HepG2 (cell line): ENCODE data around the gene TYMP. TPM values are rescaled to one million over a fixed set of nuclear protein-coding genes. Genes with fewer than 3 reads are reported as not detected.
A peak's percentile ranks its signal among the peaks of the same experiment; 100 is the strongest.

Experiments
- ETV5 ChIP-seq: IDR thresholded peaks from 2 replicates; pipeline ENCODE4 v1.6.1; 2018; ENCODE audit warnings: missing biosample characterization, missing genetic modification reagents, inconsistent platforms, borderline replicate concordance
- KDM2A ChIP-seq: sonication (generic); formaldehyde crosslinking; IDR thresholded peaks from 2 replicates; pipeline ENCODE4 v1.4.0; 2020; ENCODE audit warnings: low read depth, missing genetic modification reagents, borderline replicate concordance
- TSC22D2 ChIP-seq: sonication (generic); formaldehyde crosslinking; IDR thresholded peaks from 2 replicates; pipeline ENCODE4 v1.5.1; 2020; ENCODE audit warnings: missing genetic modification reagents, mild to moderate bottlenecking, borderline replicate concordance
- ZFP37 ChIP-seq: sonication (generic); formaldehyde crosslinking; IDR thresholded peaks from 2 replicates; pipeline ENCODE4 v1.4.0; 2020; ENCODE audit warnings: missing genetic modification reagents, borderline replicate concordance
- ZNF12 ChIP-seq: sonication (generic); formaldehyde crosslinking; IDR thresholded peaks from 2 replicates; pipeline ENCODE4 v1.5.0; 2020; ENCODE audit warnings: missing genetic modification reagents
- ZNF337 ChIP-seq: sonication (generic); formaldehyde crosslinking; IDR thresholded peaks from 2 replicates; pipeline ENCODE4 v1.5.1; 2020; ENCODE audit warnings: missing genetic modification reagents, low read depth, mild to moderate bottlenecking, borderline replicate concordance
- ZNF614 ChIP-seq: IDR thresholded peaks from 2 replicates; pipeline ENCODE4 v1.6.1; 2018; ENCODE audit warnings: missing biosample characterization, missing genetic modification reagents, inconsistent platforms, borderline replicate concordance
- ZNF850 ChIP-seq: sonication (generic); formaldehyde crosslinking; conservative IDR thresholded peaks from 2 replicates; pipeline ENCODE4 v1.9.0; 2021; ENCODE audit warnings: mild to moderate bottlenecking, missing genetic modification reagents
- polyA plus RNA-seq, 8 experiments: library from polyadenylated mRNA; depleted of rRNA in 3 of 8; stranded (reverse) in 7 of 8; unstranded in 1 of 8; fragments of >200 nt; fragmentation: Illumina TruSeq in 4 of 8; extraction: Trizol in 4 of 8; gene quantifications; 2 replicates each; pipeline versions ENCODE4 v1.2.1 to v1.2.3, GENCODE V29; 2011 to 2016; ENCODE audit warnings: low read depth in 4 of 8, missing spikeins in 1 of 8, mixed read lengths in 1 of 8; ENCODE audit not compliant: insufficient read depth in 1 of 8
- total RNA-seq, 5 experiments: library from RNA; depleted of rRNA; stranded (reverse); fragments of >200 nt; fragmentation: Illumina TruSeq; extraction: Trizol; gene quantifications; 2 replicates each; pipeline ENCODE4 v1.2.3, GENCODE V29; 2016; ENCODE audit warnings: low read depth in 1 of 5
- TF ChIP-seq, protein P1 (sequence below): sonication (generic); formaldehyde crosslinking; IDR thresholded peaks from 2 replicates; pipeline ENCODE4 v1.8.1; 2023; ENCODE audit warnings: missing genetic modification reagents, mild to moderate bottlenecking, borderline replicate concordance
- TF ChIP-seq, protein P2 (sequence below): sonication (generic); formaldehyde crosslinking; IDR thresholded peaks from 2 replicates; pipeline ENCODE4 v1.4.0; 2020; ENCODE audit warnings: missing genetic modification reagents
- TF ChIP-seq, protein P3 (sequence below): fragments of 450-650 bp; IDR thresholded peaks from 2 replicates; pipeline ENCODE4 v1.6.1; 2017; ENCODE audit warnings: mild to moderate bottlenecking
- TF ChIP-seq, protein P4 (sequence below): sonication (generic); formaldehyde crosslinking; IDR thresholded peaks from 2 replicates; pipeline ENCODE4 v1.8.0; 2022; ENCODE audit warnings: mild to moderate bottlenecking, missing genetic modification reagents, borderline replicate concordance

Gene TYMP
- total and polyA plus RNA-seq, 2 of the 13 experiments (the other 11 are each of a cell fraction or from before 2014, with no cell fraction given) = 3.9 to 4.3 TPM

DNA sequence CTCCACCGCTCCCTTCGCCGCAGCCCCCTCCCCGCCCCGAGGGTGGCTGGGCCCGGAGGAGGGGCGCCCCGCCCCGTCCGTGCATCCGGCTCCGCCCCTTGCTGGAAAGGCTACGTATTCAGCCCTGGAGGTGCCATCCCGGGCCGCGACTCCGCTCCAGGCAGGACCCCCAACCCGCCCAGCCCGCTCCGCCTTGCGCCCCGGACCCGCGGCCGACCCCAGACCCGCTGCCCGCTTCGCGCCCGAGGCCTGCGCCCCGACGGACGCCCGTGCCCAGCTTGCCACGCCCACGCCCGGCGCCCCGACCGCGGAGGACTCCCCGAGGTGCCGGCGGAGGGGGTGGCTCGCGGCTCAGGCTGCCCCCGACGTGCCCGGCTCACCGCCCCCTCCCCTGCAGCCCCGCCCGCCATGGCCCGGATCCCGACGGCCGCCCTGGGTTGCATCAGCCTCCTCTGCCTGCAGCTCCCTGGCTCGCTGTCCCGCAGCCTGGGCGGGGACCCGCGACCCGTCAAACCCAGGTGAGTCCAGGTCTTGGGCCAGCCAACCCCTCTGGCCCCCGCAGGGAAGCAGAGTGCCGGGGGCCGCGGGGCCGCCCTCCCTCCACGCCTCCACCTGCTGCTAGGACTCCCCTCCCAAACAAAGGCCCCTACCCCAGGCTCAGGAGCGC is 48.2 kb downstream of the TYMP start, which contains the start of gene ADM2 (continued):
- TF ChIP-seq, protein P1, sequence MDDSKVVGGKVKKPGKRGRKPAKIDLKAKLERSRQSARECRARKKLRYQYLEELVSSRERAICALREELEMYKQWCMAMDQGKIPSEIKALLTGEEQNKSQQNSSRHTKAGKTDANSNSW (CRISPR knock-in tag) = no peak
- TF ChIP-seq, protein P2, sequence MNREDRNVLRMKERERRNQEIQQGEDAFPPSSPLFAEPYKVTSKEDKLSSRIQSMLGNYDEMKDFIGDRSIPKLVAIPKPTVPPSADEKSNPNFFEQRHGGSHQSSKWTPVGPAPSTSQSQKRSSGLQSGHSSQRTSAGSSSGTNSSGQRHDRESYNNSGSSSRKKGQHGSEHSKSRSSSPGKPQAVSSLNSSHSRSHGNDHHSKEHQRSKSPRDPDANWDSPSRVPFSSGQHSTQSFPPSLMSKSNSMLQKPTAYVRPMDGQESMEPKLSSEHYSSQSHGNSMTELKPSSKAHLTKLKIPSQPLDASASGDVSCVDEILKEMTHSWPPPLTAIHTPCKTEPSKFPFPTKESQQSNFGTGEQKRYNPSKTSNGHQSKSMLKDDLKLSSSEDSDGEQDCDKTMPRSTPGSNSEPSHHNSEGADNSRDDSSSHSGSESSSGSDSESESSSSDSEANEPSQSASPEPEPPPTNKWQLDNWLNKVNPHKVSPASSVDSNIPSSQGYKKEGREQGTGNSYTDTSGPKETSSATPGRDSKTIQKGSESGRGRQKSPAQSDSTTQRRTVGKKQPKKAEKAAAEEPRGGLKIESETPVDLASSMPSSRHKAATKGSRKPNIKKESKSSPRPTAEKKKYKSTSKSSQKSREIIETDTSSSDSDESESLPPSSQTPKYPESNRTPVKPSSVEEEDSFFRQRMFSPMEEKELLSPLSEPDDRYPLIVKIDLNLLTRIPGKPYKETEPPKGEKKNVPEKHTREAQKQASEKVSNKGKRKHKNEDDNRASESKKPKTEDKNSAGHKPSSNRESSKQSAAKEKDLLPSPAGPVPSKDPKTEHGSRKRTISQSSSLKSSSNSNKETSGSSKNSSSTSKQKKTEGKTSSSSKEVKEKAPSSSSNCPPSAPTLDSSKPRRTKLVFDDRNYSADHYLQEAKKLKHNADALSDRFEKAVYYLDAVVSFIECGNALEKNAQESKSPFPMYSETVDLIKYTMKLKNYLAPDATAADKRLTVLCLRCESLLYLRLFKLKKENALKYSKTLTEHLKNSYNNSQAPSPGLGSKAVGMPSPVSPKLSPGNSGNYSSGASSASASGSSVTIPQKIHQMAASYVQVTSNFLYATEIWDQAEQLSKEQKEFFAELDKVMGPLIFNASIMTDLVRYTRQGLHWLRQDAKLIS (CRISPR knock-in tag) = no peak
- TF ChIP-seq ETV5 (CRISPR knock-in tag) (peak; percentile 70), ZNF614 (CRISPR knock-in tag) (no peak), ZNF337 (CRISPR knock-in tag) (no peak), ZFP37 (no peak), ZNF850 (CRISPR knock-in tag) (no peak), ZNF12 (CRISPR knock-in tag) (no peak), TSC22D2 (CRISPR knock-in tag) (no peak), KDM2A (CRISPR knock-in tag) (0 out of 2 replicates have a peak, but pooled peaks have one; percentile 1)
- TF ChIP-seq, protein P3, sequence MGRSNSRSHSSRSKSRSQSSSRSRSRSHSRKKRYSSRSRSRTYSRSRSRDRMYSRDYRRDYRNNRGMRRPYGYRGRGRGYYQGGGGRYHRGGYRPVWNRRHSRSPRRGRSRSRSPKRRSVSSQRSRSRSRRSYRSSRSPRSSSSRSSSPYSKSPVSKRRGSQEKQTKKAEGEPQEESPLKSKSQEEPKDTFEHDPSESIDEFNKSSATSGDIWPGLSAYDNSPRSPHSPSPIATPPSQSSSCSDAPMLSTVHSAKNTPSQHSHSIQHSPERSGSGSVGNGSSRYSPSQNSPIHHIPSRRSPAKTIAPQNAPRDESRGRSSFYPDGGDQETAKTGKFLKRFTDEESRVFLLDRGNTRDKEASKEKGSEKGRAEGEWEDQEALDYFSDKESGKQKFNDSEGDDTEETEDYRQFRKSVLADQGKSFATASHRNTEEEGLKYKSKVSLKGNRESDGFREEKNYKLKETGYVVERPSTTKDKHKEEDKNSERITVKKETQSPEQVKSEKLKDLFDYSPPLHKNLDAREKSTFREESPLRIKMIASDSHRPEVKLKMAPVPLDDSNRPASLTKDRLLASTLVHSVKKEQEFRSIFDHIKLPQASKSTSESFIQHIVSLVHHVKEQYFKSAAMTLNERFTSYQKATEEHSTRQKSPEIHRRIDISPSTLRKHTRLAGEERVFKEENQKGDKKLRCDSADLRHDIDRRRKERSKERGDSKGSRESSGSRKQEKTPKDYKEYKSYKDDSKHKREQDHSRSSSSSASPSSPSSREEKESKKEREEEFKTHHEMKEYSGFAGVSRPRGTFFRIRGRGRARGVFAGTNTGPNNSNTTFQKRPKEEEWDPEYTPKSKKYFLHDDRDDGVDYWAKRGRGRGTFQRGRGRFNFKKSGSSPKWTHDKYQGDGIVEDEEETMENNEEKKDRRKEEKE = no peak
- TF ChIP-seq, protein P4, sequence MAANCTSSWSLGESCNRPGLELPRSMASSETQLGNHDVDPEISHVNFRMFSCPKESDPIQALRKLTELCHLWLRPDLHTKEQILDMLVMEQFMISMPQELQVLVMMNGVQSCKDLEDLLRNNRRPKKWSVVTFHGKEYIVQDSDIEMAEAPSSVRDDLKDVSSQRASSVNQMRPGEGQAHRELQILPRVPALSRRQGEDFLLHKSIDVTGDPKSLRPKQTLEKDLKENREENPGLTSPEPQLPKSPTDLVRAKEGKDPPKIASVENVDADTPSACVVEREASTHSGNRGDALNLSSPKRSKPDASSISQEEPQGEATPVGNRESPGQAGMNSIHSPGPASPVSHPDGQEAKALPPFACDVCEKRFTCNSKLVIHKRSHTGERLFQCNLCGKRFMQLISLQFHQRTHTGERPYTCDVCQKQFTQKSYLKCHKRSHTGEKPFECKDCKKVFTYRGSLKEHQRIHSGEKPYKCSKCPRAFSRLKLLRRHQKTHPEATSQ (CRISPR knock-in tag) = no peak
